HEK293 (cell line): ENCODE measurements around the gene HOXA3.

Source experiments
- BCL11B ChIP-seq: fragments of 450-650 bp; formaldehyde crosslinking; IDR thresholded peaks from 2 replicates; pipeline ENCODE4 v1.5.1; 2016; ENCODE audit warnings: low read depth, missing biosample characterization, missing genetic modification characterization
- EGR2 ChIP-seq: fragments of 450-650 bp; formaldehyde crosslinking; IDR thresholded peaks from 2 replicates; pipeline ENCODE4 v1.5.1; 2016; ENCODE audit warnings: low read depth, missing biosample characterization, missing genetic modification characterization
- ELK4 ChIP-seq: IDR thresholded peaks from 2 replicates; pipeline ENCODE4 v1.6.1; 2011; ENCODE audit warnings: mild to moderate bottlenecking, low read depth, low read length, borderline replicate concordance
- FEZF1 ChIP-seq: fragments of 450-650 bp; formaldehyde crosslinking; IDR thresholded peaks from 2 replicates; pipeline ENCODE4 v1.5.1; 2016; ENCODE audit warnings: missing biosample characterization, missing genetic modification characterization
- HIC1 ChIP-seq: fragments of 450-650 bp; formaldehyde crosslinking; IDR thresholded peaks from 2 replicates; pipeline ENCODE4 v1.5.1; 2016; ENCODE audit warnings: missing biosample characterization, missing genetic modification characterization
- KLF7 ChIP-seq: fragments of 450-650 bp; formaldehyde crosslinking; IDR thresholded peaks from 2 replicates; pipeline ENCODE4 v1.5.1; 2016; ENCODE audit warnings: missing biosample characterization, missing genetic modification characterization, borderline replicate concordance
- SCRT1 ChIP-seq: fragments of 450-650 bp; formaldehyde crosslinking; IDR thresholded peaks from 2 replicates; pipeline ENCODE4 v1.5.1; 2016; ENCODE audit warnings: missing biosample characterization, missing genetic modification characterization, borderline replicate concordance
- YY2 ChIP-seq: fragments of 450-650 bp; formaldehyde crosslinking; IDR thresholded peaks from 2 replicates; pipeline ENCODE4 v1.5.1; 2016; ENCODE audit warnings: missing biosample characterization, missing genetic modification characterization
- ZBTB48 ChIP-seq: fragments of 450-650 bp; formaldehyde crosslinking; IDR thresholded peaks from 2 replicates; pipeline ENCODE4 v1.5.1; 2016; ENCODE audit warnings: missing biosample characterization, missing genetic modification characterization
- ZNF121 ChIP-seq: fragments of 450-650 bp; formaldehyde crosslinking; IDR thresholded peaks from 2 replicates; pipeline ENCODE4 v1.5.1; 2016; ENCODE audit warnings: missing biosample characterization, missing genetic modification characterization
- ZNF138 ChIP-seq: fragments of 450-650 bp; formaldehyde crosslinking; IDR thresholded peaks from 2 replicates; pipeline ENCODE4 v1.5.1; 2016; ENCODE audit warnings: missing biosample characterization, missing genetic modification characterization, borderline replicate concordance
- ZNF211 ChIP-seq: fragments of 450-650 bp; formaldehyde crosslinking; IDR thresholded peaks from 2 replicates; pipeline ENCODE4 v1.5.1; 2016; ENCODE audit warnings: low read depth, missing biosample characterization, missing genetic modification characterization
- ZNF223 ChIP-seq: fragments of 450-650 bp; formaldehyde crosslinking; IDR thresholded peaks from 2 replicates; pipeline ENCODE4 v1.5.1; 2016; ENCODE audit warnings: missing biosample characterization, missing genetic modification characterization
- ZNF394 ChIP-seq: fragments of 450-650 bp; formaldehyde crosslinking; IDR thresholded peaks from 2 replicates; pipeline ENCODE4 v1.5.1; 2016; ENCODE audit warnings: missing biosample characterization, missing genetic modification characterization, mild to moderate bottlenecking, moderate library complexity, borderline replicate concordance
- ZNF416 ChIP-seq: fragments of 450-650 bp; formaldehyde crosslinking; IDR thresholded peaks from 2 replicates; pipeline ENCODE4 v1.5.1; 2016; ENCODE audit warnings: missing biosample characterization, missing genetic modification characterization
- ZNF585B ChIP-seq: fragments of 450-650 bp; formaldehyde crosslinking; IDR thresholded peaks from 2 replicates; pipeline ENCODE4 v1.5.1; 2016; ENCODE audit warnings: missing biosample characterization, missing genetic modification characterization
- ZNF610 ChIP-seq: fragments of 450-650 bp; formaldehyde crosslinking; IDR thresholded peaks from 2 replicates; pipeline ENCODE4 v1.5.1; 2016; ENCODE audit warnings: missing biosample characterization, missing genetic modification characterization, borderline replicate concordance
- ZNF639 ChIP-seq: fragments of 450-650 bp; formaldehyde crosslinking; IDR thresholded peaks from 2 replicates; pipeline ENCODE4 v1.5.1; 2016; ENCODE audit warnings: missing biosample characterization, missing genetic modification characterization
- ZNF660 ChIP-seq: fragments of 450-650 bp; IDR thresholded peaks from 2 replicates; pipeline ENCODE4 v1.5.1; 2018; ENCODE audit warnings: missing biosample characterization, mild to moderate bottlenecking, missing genetic modification characterization
- ZNF670 ChIP-seq: fragments of 450-650 bp; formaldehyde crosslinking; IDR thresholded peaks from 2 replicates; pipeline ENCODE4 v1.5.1; 2016; ENCODE audit warnings: missing biosample characterization, missing genetic modification characterization, low read depth
- ZNF768 ChIP-seq: fragments of 450-650 bp; formaldehyde crosslinking; IDR thresholded peaks from 2 replicates; pipeline ENCODE4 v1.5.1; 2018; ENCODE audit warnings: missing biosample characterization, mild to moderate bottlenecking, missing genetic modification characterization
- ZSCAN30 ChIP-seq: fragments of 450-650 bp; IDR thresholded peaks from 2 replicates; pipeline ENCODE4 v1.5.1; 2018; ENCODE audit warnings: missing biosample characterization, mild to moderate bottlenecking, missing genetic modification characterization, moderate library complexity
- ZSCAN4 ChIP-seq: fragments of 450-650 bp; formaldehyde crosslinking; IDR thresholded peaks from 2 replicates; pipeline ENCODE4 v1.5.1; 2017; ENCODE audit warnings: missing biosample characterization, missing genetic modification characterization

The HOXA3 gene

GRCh38 chr7:27184337-27185012, 32.1 kb upstream of the HOXA3 start (continued):
- no peak for TF ChIP-seq ZNF416 (tag by site-specific recombination)
- no peak for TF ChIP-seq ZSCAN4 (tag by site-specific recombination)
- peak; percentile 33; the same call in 1 of the 2 replicates for TF ChIP-seq ZNF639
- peak; percentile 41; the same call in 1 of the 2 replicates for TF ChIP-seq EGR2
- TF ChIP-seq ZNF670 (tag by site-specific recombination): no peak
- peak; percentile 32; the same call in 1 of the 2 replicates for TF ChIP-seq FEZF1 (tag by site-specific recombination)
- TF ChIP-seq ZNF394: peak; percentile 93
- TF ChIP-seq HIC1: peak; percentile 41; the same call in 1 of the 2 replicates
- TF ChIP-seq BCL11B: 0 out of 2 replicates have a peak, but pooled peaks have one; percentile 12
- peak; percentile 91 for TF ChIP-seq ZNF768 (tag by site-specific recombination)
- 0 out of 2 replicates have a peak, but pooled peaks have one; percentile 15 for TF ChIP-seq ZBTB48
- TF ChIP-seq ZNF121 (tag by site-specific recombination): no peak
- 0 out of 2 replicates have a peak, but pooled peaks have one; percentile 10 for TF ChIP-seq ZNF660 (tag by site-specific recombination)
- TF ChIP-seq ZNF211: no peak
- TF ChIP-seq SCRT1 (tag by site-specific recombination): no peak
- no peak for TF ChIP-seq ZNF223 (tag by site-specific recombination)
- peak; percentile 31; the same call in 1 of the 2 replicates for TF ChIP-seq ZSCAN30
- no peak for TF ChIP-seq YY2
- no peak for TF ChIP-seq ZNF138 (tag by site-specific recombination)
- TF ChIP-seq ZNF610 (tag by site-specific recombination): no peak
- no peak for TF ChIP-seq ZNF585B (tag by site-specific recombination)
- no peak for TF ChIP-seq ELK4
- TF ChIP-seq KLF7: no peak
